Stimulated activated CD4-positive, alpha-beta T cell treated with anti-CD3 and anti-CD28 coated beads, Interleukin-1b, Interleukin-23, amount 100 ng/mL, for 1 hour (primary cell): ENCODE measurements around the gene MASP1.

ENCODE experiments used
- DNase-seq, 2 donors: peaks; one replicate each; pipeline ENCODE4 v3.0.0-alpha.2; 2020; ENCODE audit warnings: low read depth in 2 of 2

MASP1 gene, protein sequence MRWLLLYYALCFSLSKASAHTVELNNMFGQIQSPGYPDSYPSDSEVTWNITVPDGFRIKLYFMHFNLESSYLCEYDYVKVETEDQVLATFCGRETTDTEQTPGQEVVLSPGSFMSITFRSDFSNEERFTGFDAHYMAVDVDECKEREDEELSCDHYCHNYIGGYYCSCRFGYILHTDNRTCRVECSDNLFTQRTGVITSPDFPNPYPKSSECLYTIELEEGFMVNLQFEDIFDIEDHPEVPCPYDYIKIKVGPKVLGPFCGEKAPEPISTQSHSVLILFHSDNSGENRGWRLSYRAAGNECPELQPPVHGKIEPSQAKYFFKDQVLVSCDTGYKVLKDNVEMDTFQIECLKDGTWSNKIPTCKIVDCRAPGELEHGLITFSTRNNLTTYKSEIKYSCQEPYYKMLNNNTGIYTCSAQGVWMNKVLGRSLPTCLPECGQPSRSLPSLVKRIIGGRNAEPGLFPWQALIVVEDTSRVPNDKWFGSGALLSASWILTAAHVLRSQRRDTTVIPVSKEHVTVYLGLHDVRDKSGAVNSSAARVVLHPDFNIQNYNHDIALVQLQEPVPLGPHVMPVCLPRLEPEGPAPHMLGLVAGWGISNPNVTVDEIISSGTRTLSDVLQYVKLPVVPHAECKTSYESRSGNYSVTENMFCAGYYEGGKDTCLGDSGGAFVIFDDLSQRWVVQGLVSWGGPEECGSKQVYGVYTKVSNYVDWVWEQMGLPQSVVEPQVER

DNA sequence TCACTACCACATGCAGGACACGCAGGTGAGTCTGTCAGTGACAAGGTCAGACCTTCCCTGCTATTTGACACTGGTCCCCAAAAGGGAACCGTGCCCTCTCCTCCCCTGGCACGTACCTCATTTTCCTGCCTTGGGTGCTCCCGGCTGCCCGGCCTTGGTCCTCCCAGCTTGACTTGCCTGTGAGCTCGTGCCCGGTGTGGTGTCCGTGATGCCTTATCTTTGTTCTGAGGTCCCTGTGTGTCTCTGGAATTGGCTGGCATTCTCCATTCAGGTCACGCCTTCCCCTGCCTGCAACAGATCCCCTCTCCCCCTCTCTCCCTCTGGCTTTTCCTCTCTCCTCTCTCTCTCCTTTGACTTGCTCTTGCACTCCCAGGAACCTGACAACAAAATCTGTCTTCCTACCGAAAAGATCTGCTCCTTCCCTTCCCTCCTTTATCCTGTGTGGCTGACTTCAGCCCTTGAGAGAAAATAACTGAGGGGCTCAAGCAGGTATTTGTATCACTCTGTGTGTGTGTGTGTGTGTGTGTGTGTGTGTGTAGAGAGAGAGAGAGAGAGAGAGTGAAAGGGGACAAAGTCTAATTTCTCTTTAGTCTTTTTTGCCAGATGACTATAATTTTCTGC, at the start of gene MASP1:
TSS of gene MASP1 (minus strand) at position 226 of the 621 bp plus-strand sequence. CDS start at position 121, 105 bp downstream.
- DNase-seq, result no peak

DNA sequence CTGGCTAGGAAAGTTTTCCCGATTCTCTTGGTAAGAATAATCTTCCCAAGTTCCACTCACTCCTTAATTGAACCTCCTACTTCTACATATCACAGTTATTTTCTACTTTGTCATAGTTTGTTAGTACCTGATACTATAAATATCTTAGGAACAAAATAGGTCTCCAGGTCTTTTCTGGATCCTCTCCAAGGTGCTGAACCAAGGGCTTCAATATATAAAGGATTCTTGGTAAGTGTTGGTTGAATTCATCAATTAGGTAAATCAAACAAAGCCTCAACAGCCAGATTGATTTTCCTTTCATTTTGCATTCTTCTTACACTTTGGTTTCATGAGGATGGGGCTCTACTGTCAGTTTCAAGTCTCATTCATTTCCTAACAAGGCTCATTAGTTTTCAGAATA, 49.0 kb upstream of the MASP1 start:
- DNase-seq, result no peak

DNA sequence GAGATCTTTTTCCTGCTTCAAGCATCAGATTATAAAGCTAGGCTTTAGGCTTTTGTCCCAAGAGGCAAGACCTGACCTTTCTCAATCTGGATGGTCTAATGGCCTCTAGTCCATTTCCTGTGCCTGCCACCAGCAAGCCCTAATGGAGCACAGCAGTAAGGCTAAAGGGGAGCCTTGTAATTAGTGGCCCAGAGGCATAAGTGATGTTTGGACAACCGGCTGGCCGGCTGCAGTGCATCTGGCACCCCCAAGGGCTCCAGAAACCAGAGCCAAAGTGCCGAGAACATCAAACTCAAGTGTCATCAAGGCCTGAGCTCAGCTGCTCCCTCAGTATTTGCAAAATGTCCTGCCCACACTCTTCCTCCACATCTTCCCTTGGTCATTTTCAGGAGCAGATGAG, 44.8 kb upstream of the MASP1 start:
- no peak for DNase-seq

DNA sequence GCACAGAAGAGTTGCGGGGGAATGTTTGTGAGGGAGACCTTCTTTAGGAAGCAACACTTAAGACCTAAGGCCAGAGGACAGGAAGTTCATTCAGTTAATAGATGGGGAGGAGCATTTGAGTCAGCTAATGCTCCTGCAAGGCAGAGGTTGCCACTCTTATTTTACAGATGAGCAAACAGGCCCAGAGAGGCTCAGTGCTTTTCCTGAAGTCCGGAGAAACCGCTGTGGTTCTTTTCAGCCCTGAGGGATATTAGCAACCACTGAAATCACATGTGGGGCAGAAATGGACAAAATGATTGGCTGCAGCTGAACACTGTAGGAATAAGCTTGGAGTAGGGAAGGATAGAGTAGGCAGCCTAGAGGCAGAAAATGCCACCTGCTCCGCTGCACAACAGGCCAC, 43.4 kb upstream of the MASP1 start:
- DNase-seq, result no peak

DNA sequence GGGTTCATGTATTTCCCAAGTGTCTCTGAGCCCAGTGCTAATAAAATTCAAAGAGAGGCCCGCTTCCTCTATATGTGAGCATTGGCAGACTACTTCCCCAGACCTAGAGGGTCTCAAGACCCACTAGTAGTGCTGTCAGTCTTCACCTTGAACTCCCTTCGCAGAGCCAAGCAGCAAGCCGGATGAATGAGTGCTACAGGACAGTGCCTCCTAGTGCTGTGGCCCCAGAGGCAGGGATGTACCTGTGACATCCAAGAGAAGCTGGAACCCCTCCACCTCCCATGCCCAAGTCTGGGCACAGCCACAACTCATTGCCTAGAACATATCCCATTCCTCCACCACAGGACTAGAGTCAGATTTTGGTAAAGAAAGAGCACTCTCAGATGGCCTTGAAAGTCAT, 37.2 kb upstream of the MASP1 start:
- no peak for DNase-seq

DNA sequence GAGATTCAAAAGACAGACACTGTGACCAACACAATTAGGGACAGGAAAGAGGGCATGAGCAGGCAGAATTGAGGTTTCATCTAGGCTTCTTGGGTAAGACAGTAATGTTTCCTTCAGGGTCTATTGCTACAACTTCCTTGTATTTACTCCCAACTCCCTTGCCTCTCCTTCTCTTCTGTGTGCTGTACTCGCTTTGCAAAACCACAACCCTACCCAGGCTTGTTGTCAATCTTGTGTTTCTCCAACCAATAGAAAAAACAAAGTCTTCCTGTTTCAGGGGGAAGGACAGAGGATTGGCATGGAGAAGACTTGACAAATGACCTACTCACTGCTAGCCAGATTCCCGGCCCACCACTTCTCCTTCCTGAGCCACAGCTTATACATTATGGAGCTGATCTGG, 36.3 kb upstream of the MASP1 start:
- DNase-seq, result no peak

DNA sequence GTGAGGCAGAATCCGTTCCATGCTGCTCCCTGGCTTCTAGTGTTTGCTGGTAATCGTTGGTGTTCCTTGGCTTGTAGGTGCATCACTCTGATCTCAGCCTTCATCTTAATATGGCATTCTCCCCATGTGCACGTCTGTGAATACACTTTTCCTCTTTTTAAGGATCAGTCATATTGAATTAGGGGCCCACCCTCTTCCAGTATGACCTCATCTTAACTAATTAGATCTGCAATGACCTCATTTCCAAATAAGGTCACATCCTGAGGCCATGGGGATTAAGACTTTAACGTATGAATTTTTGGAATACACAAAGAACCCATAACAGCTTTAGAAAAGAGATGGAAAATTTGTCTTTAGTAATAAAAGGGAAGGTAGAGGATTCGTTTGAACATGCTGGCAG, 34.1 kb upstream of the MASP1 start:
- DNase-seq, result no peak

DNA sequence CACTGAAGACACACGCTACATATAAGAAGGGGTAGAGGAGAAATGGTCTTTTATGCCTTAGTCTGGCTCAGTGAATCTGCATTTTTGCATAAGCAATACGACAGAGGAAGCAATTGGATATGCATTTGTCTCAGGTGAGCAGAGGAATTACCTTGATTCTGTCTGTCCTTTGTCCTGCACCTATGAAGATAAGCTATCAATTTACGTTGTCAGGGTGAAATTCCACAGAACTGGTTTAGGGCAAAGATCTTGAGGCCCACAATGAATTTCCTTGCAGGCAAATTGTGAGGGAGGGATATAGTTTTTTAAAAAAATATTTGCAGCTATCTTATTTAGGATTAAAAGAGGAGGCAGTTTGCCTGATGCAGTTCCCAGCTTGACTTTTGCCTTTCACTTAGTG, 31.6 kb upstream of the MASP1 start:
- DNase-seq, result no peak

DNA sequence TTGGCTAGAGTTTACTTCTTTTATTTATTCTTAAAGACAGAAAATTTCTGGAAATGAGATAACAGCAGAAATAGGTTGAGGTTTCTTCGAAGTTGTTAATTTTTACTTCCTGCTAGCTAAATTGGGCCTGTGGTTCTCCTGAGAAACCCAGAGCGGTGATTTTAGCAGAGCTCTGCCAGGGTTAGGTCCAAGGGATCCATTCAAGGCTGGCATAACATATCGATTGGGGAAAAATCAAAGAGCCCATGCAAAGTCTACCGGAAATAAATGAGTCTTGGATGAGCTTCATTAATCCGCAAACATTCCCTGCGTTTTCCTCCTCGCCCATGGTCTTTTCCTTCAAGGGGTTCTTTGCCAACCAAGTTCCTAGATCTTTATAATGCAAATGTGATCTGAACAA, 30.8 kb upstream of the MASP1 start:
- DNase-seq, result no peak

DNA sequence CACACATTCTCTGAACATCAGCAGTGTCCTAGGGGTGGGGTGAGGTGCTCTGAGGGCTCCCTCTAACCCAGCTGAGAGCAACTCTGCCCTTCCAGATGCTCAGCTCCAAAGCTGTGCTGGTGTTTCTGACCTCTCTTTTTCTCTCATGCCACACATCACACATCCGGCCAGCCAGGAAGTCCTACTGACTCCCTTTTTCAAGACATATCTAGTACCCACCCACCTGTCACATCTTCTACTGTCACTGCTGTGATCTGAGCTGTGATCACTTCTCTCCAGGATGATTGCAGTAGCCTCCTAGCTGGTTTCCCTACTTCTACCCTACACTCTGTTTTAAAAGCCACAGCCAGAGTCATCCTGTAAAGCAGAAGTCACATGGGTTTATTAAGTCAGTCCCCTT, 30.2 kb upstream of the MASP1 start:
- DNase-seq, result no peak

DNA sequence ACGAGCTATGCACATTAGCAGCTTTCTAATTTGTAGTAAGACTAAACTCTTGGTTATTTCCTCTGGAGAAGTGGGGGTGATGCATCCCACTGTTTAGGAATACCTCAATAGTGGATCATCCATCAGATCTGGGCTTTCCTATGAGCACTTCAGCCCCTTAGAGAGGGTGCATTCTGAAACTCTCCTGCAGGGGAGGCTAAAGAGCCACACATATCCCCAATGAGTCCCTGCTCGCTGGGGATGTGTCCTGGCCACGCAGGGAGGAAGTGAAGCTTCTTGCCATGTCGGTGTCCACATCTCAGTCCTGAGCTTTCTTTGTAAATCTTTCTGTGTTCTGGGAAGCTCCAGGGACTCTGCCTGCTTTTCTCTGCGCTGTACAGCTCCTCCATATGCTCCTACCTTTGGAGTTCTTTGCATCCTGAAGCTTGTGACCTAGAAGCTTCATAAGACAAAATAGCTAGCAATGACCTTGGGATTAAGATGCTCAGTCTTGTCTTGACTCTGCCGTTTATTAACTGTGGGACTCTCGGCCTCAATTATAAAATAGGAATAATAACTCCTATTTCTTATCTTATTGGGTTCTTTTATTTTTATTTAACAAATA, 28.3 kb upstream of the MASP1 start:
- DNase-seq, result peak in 1 of 2 donors; percentile 40

DNA sequence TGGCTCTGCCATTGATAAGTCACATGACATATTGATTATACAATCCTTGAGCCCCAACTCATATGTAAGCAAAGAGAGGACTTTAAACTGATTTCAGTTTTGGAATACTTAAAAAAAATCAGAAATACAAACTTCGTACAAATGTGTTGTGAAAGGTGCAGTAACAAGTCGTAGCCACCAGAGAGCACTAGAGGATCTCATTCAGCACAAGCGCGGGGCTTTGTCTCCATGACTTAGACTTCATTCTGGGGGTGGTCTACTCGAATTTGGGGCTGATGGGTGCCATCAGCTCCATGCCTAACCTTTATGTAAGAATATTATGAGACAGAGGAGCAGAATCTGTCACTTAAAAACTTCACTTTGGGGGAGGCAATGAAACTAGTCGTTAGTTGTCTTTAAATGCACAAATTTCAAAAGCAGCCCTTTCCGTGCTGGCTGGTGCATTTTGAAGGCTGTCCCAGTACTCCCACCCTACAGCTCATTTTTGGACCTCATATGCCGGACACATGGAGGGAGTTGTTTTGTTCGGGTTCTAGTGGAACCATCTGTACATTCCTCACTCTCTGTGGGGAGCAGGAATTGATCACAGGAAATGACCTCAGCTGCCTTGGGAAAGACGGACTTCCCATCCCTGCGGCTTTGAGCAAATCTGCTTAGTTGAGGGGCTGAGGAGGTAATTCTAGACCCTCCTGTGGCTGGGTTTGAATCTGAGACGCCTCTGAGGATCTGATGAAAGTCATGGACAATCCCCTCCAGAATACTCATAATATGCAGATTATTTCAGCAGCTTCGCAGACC, 27.5 kb upstream of the MASP1 start:
- DNase-seq, result no peak

DNA sequence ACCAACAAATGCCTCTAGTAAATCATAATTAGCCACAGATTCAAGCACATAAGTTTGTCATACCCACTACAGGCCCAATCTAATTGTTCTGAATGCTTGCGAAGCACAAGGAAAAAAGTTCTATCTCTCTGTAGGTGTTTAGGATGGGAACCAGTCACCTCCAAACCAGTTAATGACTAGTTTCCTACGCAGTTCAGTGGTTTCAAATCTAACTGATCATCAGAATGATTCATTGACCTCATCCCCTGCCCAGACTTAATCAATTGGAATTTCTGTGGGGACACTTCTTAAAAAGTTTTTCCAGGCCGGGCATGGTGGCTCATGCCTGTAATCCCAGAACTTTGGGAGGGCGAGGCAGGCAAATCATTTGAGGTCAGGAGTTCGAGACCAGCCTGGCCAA, 24.3 kb upstream of the MASP1 start:
- no peak for DNase-seq

DNA sequence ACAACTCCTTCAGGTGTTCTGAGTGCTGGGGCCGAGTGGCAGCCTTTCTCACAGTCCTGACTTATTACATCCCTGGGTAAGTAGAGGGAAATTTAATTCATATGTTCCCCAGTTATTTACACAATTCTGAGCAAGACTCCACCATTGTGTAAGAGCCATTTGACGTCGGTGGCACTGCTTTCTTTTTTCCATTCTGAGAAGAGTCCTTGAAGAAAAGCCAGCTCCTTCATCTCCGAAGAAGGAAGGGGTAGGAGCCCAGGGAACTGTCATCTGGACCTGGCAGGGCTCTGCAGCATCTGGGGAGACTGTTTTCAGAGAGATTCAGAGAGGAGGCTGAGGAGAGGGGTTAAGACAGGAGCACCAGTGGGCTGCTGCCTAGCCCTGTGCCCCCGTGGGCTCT, 22.6 kb upstream of the MASP1 start:
- no peak for DNase-seq

DNA sequence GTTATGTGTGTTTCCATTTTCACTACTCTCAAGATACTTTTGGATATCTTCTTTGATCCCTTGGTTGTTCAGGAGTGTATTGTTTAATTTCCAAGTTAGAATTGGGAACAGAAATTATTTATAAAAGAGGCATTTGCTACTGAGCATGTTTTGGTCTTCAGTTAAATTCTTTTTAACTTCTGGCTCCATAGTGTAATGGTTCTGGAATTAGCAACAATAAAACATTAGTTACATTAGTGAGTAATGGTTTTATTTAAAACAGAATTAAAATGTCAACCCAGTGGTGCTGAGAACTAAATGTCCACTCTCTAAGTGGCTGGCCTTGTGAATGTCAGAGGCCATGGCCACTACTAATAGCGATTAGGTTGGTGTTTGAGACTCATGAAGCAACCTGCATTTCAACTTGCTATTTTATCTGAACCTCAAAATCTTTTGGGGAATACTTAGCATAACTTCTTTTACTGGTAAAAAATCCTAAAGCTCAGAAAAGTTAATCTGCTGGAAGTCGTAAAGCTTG, 19.5 kb upstream of the MASP1 start:
- no peak for DNase-seq

DNA sequence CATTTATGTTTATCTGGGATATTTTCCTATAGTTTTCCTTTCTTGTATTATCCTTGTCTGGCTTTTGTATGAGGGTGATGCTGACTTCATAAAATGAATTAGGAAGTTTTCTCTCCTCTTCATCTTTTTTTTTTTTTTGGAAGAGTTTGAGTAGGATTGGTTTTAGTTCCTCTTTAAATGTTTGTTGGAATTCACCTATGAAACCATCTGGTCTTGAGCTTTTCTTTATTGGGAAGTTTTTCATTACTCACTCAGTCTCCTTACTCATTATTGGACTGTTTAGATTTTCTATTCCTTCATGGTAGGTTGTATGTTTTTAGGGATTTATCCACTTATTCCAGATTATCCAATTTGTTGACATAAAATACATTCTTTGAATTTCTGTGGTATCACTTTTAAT, 18.7 kb upstream of the MASP1 start:
- DNase-seq, result no peak

DNA sequence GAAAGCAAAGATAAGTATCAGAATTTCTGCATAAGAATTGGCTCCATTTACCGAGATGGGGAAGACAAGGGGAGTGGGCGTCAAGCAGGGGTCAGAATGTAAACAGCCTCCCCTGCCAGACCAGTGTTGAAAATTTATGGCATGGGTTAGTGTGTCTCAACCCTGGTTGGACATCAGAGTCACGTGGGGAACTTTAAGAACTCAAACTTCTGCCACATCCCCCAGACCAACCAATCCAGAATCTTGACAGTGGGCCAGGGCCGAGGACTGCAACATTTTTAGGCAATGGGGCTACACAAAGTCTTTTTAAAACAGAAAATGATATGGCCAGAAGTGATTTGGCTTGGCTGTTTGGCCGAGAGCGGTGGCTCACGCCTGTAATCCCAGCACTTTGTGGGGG, 14.3 kb upstream of the MASP1 start:
- DNase-seq, result no peak

DNA sequence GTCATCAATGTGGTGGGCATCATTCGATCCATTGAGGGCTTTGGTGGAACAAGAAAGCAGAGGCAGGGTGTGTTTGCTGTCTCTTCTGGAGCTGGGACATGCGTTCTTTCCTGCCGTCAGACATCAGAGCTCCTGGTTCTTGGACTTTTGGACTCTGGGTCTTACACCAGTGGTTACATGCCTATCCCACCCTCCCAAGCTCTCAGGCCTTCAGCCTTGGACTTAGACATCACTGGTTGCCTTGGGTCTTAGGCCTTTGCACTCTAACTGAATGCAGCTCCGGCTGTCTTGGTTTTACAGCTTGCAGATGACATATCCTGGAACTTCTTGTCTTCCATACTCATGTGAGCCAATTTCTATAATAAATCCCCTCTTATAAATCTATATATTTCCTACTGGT, 8.1 kb upstream of the MASP1 start:
- no peak for DNase-seq

DNA sequence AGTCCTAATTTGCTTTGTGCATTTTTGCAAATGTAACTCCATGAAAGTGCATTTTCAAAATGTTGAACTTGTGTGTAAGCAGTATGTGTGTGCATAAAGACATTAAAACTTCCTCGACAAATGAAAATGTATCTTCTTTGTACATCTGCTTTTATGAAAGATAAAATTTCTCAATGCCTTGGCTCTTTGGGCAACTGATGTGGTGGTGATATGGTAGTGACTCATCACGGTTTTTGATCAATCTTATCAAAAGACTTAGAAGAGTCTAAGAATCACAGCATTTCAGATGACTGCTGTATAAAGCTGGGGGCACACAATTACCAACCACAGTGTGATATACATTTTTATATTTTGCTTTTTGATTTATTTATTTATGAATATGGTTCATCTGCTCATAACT, 5.4 kb upstream of the MASP1 start:
- no peak for DNase-seq

DNA sequence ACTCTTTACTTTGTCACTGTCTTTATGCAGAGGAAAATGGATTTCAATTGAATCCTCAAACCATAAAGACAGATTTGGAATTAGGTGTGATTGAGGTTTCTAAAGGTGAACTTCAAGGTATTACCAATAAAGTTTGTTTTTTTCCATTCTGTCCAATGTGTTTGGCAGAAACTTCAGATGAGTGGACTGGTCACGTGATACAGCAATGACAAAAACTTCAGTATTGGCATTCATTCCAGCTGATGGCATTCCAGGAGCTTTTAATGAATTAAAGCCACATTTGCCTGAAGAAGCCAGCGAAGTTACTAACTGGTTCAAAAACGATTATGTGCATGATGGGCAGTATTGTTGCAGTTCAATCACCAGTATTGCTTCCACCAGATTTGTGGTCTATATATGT, 4.5 kb upstream of the MASP1 start:
- DNase-seq, result no peak

DNA sequence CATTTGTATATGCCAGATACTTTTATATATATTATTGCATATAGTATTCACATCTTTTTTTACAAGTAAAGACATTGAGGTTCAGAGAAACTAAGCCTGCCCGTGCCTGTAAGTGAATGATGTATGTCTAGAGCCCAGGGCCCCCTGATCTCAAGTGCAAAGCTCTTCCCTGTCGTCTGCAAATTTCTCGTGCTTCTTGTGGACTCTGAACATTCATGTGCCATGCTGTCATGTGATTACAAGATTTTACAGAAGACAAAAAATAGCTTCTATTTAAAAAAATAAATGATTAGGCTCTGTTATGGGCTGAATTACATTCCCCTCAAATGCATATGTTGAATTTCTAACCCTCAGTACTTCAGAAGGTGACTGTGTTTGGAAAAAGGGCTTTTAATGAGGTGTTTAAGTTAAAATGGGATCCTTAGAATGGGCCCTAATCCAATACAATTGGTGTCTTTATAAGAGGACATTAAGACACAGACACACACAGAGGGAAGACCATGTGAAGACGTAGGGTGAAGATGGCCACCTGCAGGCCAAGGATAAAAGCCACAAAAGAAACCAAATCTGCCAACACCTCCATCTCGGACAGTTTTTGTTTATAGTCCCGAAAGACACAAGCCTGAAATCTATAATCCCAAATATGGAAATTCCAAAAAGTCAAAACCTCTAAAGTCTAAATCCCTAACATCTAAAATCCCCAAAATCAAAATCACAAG, 3.9 kb upstream of the MASP1 start:
- DNase-seq, result no peak
